GM21515 (cell line): ENCODE data around the gene ZFAND3.

Experiments
- ATAC-seq: cut with Tn5 transposase; IDR thresholded peaks from one replicate; pipeline ENCODE4 v1.9.1; 2021; ENCODE audit not compliant: unreplicated experiment

The ZFAND3 gene

GRCh38 chr6:38163186-38164130 is 343.9 kb downstream of the ZFAND3 start:
- no peak for ATAC-seq

- ATAC-seq: no peak
Measured at GRCh38 chr6:38164131-38164481, 344.6 kb downstream of the ZFAND3 start.

DNA sequence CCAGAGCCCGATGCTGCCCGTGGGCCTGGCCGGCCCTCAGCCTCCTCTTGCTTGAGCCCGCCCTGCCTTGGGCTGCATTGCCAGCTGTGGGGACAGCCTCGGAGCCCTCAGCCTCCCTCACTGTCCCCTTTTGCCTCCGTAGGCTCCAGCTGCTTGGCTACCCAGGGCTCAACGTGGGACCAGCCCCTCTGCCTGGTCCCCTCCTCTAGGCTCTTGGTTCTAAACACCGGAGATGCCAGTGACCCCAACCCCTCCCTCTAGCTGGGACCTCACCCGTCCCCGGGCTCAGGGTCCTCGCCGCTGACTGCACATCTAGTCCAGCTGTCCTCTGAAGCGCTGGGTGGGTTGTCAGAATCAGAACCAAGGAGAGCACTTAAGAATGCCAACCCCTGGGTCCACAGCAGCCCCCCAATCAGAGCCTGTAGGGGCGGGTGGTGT is 345.2 kb downstream of the ZFAND3 start:
- ATAC-seq: no peak

DNA sequence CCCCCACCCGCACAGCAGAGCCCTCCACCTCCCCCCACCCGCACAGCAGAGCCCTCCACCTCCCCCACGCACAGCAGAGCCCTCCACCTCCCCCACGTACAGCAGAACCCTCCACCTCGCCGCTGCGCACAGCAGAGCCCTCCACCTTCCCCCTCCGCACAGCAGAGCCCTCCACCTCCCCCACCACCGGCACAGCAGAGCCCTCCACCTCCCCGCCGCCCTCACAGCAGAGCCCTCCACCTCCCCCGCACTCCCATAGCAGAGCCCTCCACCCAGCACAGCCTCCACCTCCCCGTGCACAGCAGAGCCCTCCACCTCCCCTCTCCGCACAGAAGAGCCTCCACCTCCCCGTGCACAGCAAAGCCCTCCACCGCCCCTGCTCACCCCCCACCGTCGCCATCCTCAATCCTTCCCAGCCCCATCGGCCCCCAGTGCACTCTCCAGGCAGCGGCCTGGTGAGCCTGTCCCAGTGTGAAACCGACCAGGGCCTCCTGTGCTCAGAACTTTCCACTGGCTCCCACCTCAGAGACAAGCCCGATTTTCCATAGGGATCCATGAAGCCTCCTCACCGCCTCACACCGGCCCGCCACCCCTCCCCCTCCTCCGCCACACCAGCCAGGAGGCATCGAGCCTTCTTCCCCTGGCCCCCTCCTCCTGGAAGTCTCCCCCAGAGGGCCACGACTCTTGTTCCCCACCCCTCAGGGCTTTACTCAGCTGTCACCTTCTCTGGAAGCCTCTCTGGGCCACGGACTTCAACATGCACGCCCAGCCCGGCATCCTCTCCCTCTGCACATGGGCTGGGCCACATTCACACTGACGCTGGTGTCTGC is 347.1 kb downstream of the ZFAND3 start:
- ATAC-seq: no peak

DNA sequence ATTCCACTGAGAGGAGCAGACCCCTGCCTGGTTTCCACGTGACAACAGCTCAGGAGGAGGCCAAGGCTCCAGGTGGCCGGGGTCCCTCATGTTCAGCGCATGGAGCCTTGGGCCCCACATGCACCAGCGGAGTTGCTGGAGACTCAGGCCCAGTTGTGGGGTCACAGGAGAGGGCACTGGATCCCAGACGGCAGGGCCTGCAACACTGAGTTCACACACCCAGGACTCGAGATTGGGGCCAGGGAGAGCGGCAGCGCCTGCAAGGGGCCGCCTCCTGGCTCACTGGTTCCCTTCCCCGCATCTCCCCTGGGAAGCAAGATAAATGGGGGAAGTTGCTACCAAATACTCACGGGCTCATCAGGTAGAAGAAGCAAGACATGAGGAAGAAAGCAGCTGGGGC is 348.1 kb downstream of the ZFAND3 start:
- ATAC-seq: no peak

GRCh38 chr6:38168126-38168525 is 348.6 kb downstream of the ZFAND3 start:
- ATAC-seq: no peak

GRCh38 chr6:38168699-38169098 is 349.2 kb downstream of the ZFAND3 start:
- no peak for ATAC-seq

DNA sequence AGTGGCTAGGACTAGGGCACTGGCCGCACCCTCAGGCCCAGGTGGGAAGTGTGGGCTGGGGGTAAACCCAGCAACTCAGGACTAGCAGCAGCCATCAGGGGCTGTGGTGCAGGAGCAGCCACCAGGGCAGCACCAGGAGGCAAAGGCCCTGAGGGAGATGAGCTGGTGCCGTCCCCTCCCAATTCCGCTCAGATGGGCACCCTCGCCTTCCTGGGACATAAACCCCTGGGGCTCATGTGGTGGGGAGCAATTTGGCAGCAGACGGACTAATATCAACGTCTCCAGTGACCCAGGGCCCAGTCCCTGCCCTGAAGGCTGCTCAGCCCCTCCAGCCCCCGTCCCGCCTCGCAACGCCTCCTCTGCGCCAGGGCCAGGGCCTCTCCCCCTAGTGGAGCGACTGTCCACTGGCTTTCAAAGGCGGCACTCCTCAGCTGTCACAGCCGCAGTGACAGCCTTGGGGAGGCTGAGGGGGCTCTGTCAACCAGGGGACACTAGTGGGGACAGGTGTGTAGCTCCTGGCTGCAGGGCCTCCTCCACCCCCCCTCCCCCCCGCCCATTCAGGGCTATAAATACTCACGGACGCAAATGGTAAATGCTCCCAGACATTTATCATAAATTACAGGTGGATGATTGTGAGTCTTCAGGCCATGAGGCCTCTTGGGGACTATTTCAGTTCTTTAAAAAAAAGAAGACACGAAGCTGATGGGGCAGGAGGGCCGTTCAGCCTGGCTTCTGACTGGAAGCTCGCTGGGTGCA is 349.9 kb downstream of the ZFAND3 start:
- no peak for ATAC-seq

DNA sequence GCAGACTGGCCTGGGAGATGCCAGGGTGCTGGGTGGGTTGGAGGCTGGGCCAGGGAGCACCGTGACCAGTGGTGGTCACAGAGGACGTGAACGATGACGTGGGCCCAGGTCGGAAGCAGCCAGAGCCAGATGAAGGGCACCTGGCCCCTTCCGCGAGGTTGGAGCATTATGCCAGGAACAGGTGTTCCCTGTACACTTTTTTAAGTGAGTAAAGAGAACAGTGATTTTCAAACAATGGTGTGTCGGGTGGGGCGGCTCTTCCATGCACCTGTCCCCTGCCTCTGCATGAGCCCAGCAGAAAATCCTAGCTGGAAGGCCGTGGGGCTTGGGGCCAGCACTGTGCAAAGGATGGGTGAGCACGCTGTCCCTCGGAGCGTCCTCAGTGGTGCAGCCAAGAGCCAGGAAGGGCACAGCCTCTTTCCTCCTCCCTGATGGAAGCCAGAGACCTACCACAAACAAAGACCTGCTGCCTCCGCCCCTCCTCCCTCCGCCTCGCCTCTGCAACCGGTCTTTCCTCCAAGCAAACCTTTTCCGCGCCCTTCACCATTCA is 350.5 kb downstream of the ZFAND3 start:
- no peak for ATAC-seq

DNA sequence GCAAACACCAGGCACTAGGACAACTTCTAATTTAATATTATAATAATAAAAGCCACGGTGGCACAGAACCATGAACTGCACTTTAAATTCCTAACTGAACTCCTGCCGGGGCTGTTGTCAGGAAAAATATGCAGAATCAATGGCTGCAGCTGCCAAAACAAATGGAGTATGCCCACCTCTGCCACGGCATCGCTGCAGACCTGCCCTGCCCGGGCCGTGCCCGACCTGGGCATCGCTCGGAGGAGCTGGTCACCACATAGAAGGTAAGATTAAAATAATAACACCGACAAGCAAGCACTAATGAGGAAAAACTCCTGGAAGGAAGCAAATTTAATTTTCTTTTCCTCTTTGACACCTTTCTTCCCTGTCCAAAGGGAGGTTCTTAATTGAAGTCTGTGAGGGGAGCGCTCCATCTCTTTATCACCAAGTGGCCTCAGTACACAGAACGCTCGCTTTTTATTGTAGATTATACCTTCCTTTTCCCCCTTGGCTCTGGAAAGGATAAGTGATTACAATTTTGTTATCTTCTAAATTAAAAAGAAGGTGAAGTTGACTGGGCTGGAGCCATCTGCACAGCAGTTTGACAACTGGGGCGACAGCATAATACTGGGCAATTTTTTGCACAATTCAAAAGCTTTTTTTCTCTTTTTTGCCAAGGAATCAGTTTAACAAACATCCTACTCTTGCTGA is 351.3 kb downstream of the ZFAND3 start:
- ATAC-seq: no peak

DNA sequence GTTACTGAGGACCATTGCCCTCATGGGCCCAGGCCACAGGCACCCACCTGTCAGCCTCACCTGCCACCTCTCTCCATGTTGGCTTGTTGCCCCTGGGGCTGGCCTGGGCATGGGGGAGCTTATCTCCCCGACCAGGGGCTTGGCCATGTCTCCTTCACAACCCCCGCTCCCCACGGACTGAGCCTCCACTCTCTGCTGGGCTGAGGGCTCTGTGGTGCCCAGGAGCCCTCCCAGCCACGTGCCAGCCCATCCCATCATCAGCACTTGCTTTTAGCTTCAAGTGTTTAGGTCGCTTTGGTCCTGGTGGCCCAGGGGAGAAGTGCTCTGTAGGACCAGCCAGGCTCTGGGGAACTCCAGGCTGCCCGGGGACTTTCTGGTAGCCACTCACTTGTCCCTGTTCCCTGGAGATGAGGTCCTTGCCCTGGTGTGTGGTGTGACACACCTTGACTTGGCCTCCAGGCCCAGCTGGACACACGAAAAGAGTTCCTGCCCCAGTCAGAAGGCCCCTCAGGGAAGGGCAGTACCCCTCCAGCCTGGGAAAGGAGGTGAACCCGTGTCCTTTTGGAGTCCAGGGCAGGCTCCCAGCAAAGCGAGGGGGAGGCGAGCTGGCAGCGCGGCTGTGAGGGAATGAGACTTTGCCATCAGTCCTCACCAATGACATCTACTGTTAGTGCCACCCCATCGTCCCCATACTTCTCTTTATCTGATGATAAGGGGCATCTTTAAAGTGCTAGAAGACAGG is 352.6 kb downstream of the ZFAND3 start:
- ATAC-seq: no peak

GRCh38 chr6:38172739-38173410 is 353.3 kb downstream of the ZFAND3 start:
- ATAC-seq: no peak

DNA sequence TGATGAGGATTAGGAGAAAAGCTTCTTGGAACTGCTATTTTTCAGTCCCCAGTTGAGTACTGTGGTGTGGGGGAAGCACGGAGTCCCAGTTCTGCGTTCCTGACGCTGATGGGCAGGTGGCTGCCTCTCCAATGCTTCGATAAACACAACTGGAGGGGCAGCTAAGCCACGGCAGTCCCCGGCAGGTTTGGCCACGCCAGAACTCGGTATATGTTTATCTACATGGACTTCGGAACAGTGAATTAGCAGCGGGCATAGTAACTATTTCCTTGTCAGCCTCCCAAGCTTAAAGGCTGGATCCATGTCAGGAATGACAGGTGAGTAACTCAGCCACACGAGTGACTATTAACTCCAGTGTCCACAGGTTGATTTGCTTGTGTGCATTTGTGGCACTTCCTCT is 354.4 kb downstream of the ZFAND3 start:
- no peak for ATAC-seq

GRCh38 chr6:38174315-38174714 is 354.8 kb downstream of the ZFAND3 start:
- no peak for ATAC-seq

GRCh38 chr6:38174806-38175495 is 355.4 kb downstream of the ZFAND3 start:
- no peak for ATAC-seq

DNA sequence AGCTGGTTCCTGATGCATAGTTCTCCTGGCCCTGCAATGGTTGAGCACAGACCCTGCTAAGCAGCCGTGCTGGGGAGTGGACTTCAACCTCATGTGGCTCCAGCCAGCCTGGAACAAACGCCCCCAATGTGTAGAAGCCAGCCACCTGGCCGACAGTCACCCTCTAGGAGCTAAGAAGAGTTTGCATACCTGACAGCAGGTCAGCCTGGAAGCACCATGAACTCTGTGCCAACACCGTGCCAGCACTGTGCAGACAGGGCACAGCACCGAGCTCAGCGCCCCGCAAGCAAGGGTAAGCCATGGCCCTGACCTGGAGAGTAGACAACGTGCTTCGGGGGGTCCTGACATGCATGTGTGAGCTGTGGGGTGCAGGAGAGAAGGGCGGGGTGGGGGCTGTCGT is 356.3 kb downstream of the ZFAND3 start:
- no peak for ATAC-seq

- no peak for ATAC-seq
Measured at GRCh38 chr6:38176797-38177751, 357.5 kb downstream of the ZFAND3 start.
